K562 (cell line): ENCODE data around the gene RPL15. TPM values are rescaled to one million over a fixed set of nuclear protein-coding genes. Genes with fewer than 3 reads are reported as not detected.
A peak's percentile ranks its signal among the peaks of the same experiment; 100 is the strongest.

Experiments used
- BACH1 ChIP-seq: fragments of 200-800 bp; sonication (Bioruptor generic); IDR thresholded peaks from 2 replicates; pipeline ENCODE4 v1.6.1; 2016; ENCODE audit warnings: missing genetic modification characterization, missing compliant biosample characterization
- MYNN ChIP-seq, 2 experiments: sonication (generic); formaldehyde crosslinking in 1 of 2; IDR thresholded peaks; 2 replicates each; pipeline versions ENCODE4 v1.5.0 to v1.6.1; 2016 to 2020; ENCODE audit warnings: antibody characterized with exemption in 1 of 2, missing genetic modification reagents in 1 of 2
- RCOR1 ChIP-seq, 2 experiments: IDR thresholded peaks; 2 replicates each; pipeline ENCODE4 v1.6.1; 2012; ENCODE audit warnings: low read depth in 2 of 2, low read length in 2 of 2, borderline replicate concordance in 1 of 2, improper control_type of control experiment in 1 of 2
- polyA plus RNA-seq, 8 experiments: library from polyadenylated mRNA; depleted of rRNA in 4 of 8; stranded (reverse) in 5 of 8; unstranded in 3 of 8; fragments of >200 nt; fragmentation: Nextera tagmentation in 2 of 8; fragmentation: Illumina TruSeq in 1 of 8; extraction: Ambion mirVana in 2 of 8; extraction: Trizol in 1 of 8; gene quantifications; 2 replicates each; pipeline versions ENCODE4 v1.2.1 to v1.2.3, GENCODE V29; 2011 to 2014; ENCODE audit warnings: inconsistent platforms in 1 of 8, missing spikeins in 1 of 8
- total RNA-seq, 7 experiments: library from RNA; depleted of rRNA in 6 of 7; stranded (reverse); fragments of >200 nt in 6 of 7; fragmentation: Illumina TruSeq in 2 of 7; extraction: Trizol in 2 of 7; gene quantifications; 2 replicates each; pipeline versions ENCODE4 v1.2.1 to v1.2.3, GENCODE V29; 2011 to 2021; ENCODE audit warnings: low replicate concordance in 1 of 7
- TF ChIP-seq, protein P1 (sequence below): sonication (generic); formaldehyde crosslinking; IDR thresholded peaks from 2 replicates; pipeline ENCODE4 v1.8.0; 2023; ENCODE audit warnings: missing genetic modification reagents, mild to moderate bottlenecking, borderline replicate concordance
- TF ChIP-seq, protein P2 (sequence below): fragments of 450-650 bp; IDR thresholded peaks from 2 replicates; pipeline ENCODE4 v1.6.1; 2016; ENCODE audit warnings: low read depth

RPL15 gene
- total and polyA plus RNA-seq, 9 of the 15 experiments (the other 6 are each of a cell fraction or from before 2014, with no cell fraction given), result 2,393 to 8,850 (median 3,928) TPM

- TF ChIP-seq, protein P1, sequence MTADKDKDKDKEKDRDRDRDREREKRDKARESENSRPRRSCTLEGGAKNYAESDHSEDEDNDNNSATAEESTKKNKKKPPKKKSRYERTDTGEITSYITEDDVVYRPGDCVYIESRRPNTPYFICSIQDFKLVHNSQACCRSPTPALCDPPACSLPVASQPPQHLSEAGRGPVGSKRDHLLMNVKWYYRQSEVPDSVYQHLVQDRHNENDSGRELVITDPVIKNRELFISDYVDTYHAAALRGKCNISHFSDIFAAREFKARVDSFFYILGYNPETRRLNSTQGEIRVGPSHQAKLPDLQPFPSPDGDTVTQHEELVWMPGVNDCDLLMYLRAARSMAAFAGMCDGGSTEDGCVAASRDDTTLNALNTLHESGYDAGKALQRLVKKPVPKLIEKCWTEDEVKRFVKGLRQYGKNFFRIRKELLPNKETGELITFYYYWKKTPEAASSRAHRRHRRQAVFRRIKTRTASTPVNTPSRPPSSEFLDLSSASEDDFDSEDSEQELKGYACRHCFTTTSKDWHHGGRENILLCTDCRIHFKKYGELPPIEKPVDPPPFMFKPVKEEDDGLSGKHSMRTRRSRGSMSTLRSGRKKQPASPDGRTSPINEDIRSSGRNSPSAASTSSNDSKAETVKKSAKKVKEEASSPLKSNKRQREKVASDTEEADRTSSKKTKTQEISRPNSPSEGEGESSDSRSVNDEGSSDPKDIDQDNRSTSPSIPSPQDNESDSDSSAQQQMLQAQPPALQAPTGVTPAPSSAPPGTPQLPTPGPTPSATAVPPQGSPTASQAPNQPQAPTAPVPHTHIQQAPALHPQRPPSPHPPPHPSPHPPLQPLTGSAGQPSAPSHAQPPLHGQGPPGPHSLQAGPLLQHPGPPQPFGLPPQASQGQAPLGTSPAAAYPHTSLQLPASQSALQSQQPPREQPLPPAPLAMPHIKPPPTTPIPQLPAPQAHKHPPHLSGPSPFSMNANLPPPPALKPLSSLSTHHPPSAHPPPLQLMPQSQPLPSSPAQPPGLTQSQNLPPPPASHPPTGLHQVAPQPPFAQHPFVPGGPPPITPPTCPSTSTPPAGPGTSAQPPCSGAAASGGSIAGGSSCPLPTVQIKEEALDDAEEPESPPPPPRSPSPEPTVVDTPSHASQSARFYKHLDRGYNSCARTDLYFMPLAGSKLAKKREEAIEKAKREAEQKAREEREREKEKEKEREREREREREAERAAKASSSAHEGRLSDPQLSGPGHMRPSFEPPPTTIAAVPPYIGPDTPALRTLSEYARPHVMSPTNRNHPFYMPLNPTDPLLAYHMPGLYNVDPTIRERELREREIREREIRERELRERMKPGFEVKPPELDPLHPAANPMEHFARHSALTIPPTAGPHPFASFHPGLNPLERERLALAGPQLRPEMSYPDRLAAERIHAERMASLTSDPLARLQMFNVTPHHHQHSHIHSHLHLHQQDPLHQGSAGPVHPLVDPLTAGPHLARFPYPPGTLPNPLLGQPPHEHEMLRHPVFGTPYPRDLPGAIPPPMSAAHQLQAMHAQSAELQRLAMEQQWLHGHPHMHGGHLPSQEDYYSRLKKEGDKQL (CRISPR knock-in tag), result no peak
- TF ChIP-seq RCOR1 (IDR thresholded peaks at IDR 0.05; ENCODE audit: borderline replicate concordance in 1 of 2, low read depth in 2 of 2, low read length in 2 of 2) (peak in 1 of 2 experiments; percentile 45; a peak in 2 of 4 replicates), BACH1 (tag) (no peak), MYNN (IDR thresholded peaks at IDR 0.05) (no peak; the same call in 1 of the 2 replicates), MYNN (CRISPR knock-in tag; IDR thresholded peaks at IDR 0.05) (no peak)
- TF ChIP-seq, protein P2, sequence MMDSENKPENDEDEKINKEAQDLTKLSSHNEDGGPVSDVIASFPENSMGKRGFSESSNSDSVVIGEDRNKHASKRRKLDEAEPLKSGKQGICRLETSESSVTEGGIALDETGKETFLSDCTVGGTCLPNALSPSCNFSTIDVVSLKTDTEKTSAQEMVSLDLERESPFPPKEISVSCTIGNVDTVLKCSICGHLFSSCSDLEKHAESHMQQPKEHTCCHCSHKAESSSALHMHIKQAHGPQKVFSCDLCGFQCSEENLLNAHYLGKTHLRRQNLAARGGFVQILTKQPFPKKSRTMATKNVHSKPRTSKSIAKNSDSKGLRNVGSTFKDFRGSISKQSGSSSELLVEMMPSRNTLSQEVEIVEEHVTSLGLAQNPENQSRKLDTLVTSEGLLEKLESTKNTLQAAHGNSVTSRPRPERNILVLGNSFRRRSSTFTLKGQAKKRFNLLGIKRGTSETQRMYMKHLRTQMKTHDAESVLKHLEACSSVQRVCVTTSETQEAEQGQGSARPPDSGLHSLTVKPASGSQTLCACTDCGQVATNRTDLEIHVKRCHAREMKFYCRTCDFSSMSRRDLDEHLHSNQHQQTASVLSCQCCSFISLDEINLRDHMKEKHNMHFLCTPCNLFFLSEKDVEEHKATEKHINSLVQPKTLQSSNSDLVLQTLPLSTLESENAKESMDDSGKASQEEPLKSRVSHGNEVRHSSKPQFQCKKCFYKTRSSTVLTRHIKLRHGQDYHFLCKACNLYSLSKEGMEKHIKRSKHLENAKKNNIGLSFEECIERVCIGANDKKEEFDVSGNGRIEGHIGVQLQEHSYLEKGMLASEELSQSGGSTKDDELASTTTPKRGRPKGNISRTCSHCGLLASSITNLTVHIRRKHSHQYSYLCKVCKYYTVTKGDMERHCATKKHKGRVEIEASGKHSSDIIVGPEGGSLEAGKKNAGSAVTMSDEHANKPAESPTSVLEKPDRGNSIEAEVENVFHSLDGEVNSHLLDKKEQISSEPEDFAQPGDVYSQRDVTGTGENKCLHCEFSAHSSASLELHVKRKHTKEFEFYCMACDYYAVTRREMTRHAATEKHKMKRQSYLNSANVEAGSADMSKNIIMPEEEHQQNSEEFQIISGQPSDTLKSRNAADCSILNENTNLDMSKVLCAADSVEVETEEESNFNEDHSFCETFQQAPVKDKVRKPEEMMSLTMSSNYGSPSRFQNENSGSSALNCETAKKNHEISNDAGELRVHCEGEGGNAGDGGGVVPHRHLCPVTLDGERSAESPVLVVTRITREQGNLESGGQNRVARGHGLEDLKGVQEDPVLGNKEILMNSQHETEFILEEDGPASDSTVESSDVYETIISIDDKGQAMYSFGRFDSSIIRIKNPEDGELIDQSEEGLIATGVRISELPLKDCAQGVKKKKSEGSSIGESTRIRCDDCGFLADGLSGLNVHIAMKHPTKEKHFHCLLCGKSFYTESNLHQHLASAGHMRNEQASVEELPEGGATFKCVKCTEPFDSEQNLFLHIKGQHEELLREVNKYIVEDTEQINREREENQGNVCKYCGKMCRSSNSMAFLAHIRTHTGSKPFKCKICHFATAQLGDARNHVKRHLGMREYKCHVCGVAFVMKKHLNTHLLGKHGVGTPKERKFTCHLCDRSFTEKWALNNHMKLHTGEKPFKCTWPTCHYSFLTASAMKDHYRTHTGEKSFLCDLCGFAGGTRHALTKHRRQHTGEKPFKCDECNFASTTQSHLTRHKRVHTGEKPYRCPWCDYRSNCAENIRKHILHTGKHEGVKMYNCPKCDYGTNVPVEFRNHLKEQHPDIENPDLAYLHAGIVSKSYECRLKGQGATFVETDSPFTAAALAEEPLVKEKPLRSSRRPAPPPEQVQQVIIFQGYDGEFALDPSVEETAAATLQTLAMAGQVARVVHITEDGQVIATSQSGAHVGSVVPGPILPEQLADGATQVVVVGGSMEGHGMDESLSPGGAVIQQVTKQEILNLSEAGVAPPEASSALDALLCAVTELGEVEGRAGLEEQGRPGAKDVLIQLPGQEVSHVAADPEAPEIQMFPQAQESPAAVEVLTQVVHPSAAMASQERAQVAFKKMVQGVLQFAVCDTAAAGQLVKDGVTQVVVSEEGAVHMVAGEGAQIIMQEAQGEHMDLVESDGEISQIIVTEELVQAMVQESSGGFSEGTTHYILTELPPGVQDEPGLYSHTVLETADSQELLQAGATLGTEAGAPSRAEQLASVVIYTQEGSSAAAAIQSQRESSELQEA, result no peak
Observed at GRCh38 chr3:23945913-23946687, 29.2 kb downstream of the RPL15 start (continued).
